Skeletal muscle satellite cell (primary cell): ENCODE results near the gene COX6B2.
A peak's percentile ranks its signal among the peaks of the same experiment; 100 is the strongest.

Source experiments
- H3K27me3 ChIP-seq: 2 replicates; pipeline ENCODE4 v1.7.0; 2013; ENCODE audit warnings: low read length; ENCODE audit not compliant: control insufficient read depth, insufficient read depth
- H3K36me3 ChIP-seq: 2 replicates; pipeline ENCODE4 v1.7.0; 2013; ENCODE audit warnings: mild to moderate bottlenecking, control low read depth, low read length; ENCODE audit not compliant: insufficient read depth
- H3K4me1 ChIP-seq: 2 replicates; pipeline ENCODE4 v1.7.0; 2013; ENCODE audit warnings: low read length; ENCODE audit not compliant: control insufficient read depth, insufficient read depth
- H3K4me2 ChIP-seq: 2 replicates; pipeline ENCODE4 v1.7.0; 2013; ENCODE audit warnings: mild to moderate bottlenecking, low read length
- H3K4me3 ChIP-seq: 2 replicates; pipeline ENCODE4 v1.7.0; 2013; ENCODE audit warnings: low read length
- H3K9ac ChIP-seq: 2 replicates; pipeline ENCODE4 v1.7.0; 2013; ENCODE audit warnings: mild to moderate bottlenecking, low read depth, low read length, moderate library complexity
- H3K9me3 ChIP-seq: replicated peaks from 2 replicates; pipeline ENCODE4 v1.7.0; 2013; ENCODE audit warnings: mild to moderate bottlenecking, control low read depth, low read length

COX6B2 gene

DNA sequence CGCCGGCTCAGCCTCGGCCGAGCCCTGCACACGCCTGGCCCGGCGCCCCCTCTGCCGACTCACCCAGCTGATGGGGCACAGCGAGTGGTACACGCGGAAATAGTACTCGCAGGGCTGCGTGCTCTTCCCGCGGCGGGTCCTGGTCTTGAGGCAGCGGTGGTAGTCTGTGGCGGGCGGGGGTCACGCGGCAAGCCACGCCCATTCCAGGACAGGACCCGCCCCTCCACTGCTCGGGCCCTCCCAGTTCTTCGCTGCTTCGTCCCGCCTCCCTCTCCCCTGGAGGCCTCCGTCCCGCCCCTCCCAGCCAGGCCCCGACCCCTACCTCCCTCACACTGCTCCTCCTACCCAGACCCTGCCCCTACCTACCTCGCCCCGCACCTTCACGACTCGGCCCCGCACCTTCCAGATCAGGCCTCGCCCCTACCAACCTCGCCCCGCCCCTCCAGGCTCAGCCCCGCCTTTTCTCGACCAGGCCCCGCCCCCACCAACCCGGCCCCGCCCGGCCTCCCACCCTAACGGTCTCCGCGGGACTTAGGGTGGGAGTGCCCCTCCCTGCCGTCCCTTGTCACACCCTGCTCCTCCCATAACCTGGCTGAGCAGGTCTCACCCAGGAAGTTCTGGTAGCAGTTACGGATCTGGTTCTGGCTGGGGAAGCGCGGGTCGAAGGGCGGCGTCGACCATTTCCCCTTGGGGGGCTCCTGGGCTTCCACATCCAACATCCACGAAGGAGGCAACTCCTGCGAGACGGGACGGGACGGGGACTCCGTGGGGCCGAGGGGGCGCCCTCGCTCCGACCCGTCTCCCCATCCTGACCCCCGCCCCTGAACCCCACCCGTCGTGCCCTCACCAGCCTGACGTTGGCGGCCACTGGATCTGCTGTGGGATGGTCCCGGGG lies 469 bp downstream of the COX6B2 start:
- peak overlapping the region; percentile 68 for H3K4me3 ChIP-seq
- no peaks in the 10 kb centered on the region for H3K36me3 ChIP-seq
- peak overlapping the region; percentile 89 for H3K4me2 ChIP-seq
- H3K9me3 ChIP-seq = no peaks in the 10 kb centered on the region
- H3K4me1 ChIP-seq = peaks cover 5% of the 10 kb centered on the region
- H3K9ac ChIP-seq = peak overlapping the region; percentile 45
- peaks cover 65% of the 10 kb centered on the region for H3K27me3 ChIP-seq

DNA sequence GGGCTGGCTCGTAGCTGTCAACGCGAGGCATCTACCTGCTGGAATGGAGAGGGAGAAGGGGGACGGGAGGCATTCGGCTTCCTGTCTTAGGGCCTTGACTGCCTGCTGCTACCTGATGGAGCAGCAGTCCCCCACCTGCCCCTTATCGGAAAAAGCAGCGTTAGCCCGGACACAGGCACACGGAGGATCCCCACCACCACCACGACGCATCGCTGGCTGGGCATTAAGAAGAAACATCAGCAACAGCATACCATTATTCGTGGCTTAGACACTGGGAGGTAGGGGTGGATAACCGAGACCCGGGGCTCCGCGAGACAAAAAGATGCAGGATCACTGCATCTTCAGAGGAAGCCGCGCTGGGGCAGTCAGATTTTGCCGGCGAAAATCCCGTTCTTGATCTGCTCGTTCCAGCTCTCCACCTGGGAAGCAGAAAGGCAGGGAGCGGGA lies 1.1 kb downstream of the COX6B2 start:
- H3K4me1 ChIP-seq = peaks cover 5% of the 10 kb centered on the region
- H3K36me3 ChIP-seq = no peaks in the 10 kb centered on the region
- H3K4me3 ChIP-seq = peak overlapping the region; percentile 68
- no peaks in the 10 kb centered on the region for H3K9me3 ChIP-seq
- peak overlapping the region; percentile 89 for H3K4me2 ChIP-seq
- peaks cover 61% of the 10 kb centered on the region for H3K27me3 ChIP-seq
- H3K9ac ChIP-seq = peak overlapping the region; percentile 45

DNA sequence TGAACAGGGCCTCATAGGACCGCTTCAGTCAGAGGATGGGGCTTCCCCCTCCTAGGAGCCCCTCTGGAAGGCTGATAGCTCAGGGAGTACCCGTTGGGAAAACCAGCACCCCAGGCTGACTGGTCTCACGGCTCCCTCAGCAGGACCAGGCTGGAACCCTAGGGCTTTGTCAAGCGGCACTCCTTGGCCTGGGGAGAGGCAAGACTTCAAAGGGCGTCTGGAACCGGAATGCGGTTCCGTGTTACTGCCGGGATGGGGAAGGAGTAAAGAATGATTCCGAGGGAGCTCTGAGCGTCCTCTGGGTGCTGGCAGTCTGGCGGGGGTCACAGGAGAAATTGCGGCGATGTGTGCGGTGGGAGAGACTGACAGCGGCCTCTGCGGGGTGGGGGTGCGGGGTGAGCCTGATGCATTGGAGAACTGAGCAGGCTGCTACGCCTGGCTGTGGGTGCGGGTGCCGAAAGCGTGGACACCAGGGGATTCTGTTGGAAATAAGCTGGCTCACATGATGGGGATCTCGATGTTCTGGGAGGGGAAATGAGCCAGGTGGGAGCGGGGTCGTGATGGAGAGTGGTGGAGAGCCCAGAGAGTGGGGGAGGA lies 1.9 kb downstream of the COX6B2 start:
- H3K4me3 ChIP-seq = no peak overlapping the region
- peaks cover 5% of the 10 kb centered on the region for H3K4me1 ChIP-seq
- H3K9me3 ChIP-seq = no peaks in the 10 kb centered on the region
- H3K4me2 ChIP-seq = no peak overlapping the region
- peaks cover 56% of the 10 kb centered on the region for H3K27me3 ChIP-seq
- H3K9ac ChIP-seq = no peak overlapping the region
- no peaks in the 10 kb centered on the region for H3K36me3 ChIP-seq

DNA sequence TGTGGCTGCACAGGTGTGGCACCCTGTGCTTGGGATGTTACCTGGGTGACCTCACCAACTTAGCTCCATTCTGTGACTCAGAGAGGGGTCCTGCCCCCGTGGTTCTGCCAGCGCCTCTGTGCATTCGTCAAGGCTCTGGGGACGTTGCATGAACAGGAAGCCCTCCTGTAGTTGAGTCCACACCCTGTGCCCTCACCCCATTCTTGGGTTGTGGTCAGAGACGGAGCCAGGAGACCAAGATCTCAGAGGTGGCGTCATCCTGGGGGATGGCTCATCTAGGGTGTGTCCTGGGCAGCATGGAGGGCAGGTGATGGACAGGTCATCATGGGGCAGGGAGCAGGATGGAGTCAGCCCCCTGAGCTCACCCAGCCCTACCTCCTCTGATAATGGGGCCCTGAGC lies 2.5 kb downstream of the COX6B2 start:
- H3K4me2 ChIP-seq = no peak overlapping the region
- H3K4me3 ChIP-seq = no peak overlapping the region
- peaks cover 5% of the 10 kb centered on the region for H3K4me1 ChIP-seq
- no peaks in the 10 kb centered on the region for H3K36me3 ChIP-seq
- no peaks in the 10 kb centered on the region for H3K9me3 ChIP-seq
- no peak overlapping the region for H3K9ac ChIP-seq
- peaks cover 51% of the 10 kb centered on the region for H3K27me3 ChIP-seq

DNA sequence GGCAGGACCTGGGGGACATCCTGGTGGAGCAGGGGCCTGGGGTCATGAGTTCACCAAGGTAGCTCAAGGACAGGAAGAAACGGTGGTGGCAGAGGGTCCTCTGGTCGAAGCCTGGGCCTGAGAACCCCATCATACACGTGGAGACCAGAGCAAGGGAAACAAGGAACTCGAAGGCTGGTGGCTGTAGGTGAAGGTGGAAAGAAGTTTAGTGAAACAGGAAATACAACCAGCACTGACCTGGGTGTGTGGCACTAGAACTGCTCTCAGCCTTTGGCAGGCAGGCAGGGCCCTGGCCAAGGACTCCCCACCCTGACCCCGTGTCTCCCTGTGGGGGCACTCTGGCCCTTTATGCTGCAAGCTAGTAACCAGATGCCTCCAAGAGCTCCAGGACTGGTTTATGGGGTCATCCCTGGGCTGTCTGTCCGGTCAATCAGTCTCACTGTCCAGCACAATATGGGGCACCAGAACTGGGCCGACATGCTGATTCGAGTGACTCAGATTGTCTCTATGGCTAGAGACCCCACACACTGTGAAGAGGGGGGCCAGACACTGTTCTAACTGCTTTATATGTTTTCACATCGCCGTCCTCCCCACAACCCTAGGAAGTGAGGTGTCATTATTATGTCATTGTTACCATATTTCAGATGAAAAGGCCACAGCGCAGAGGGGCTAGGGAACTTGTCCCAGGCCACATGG lies 3.8 kb downstream of the COX6B2 start:
- H3K9ac ChIP-seq = no peak overlapping the region
- no peaks in the 10 kb centered on the region for H3K9me3 ChIP-seq
- no peaks in the 10 kb centered on the region for H3K36me3 ChIP-seq
- no peak overlapping the region for H3K4me3 ChIP-seq
- H3K4me2 ChIP-seq = no peak overlapping the region
- peaks cover 39% of the 10 kb centered on the region for H3K27me3 ChIP-seq
- H3K4me1 ChIP-seq = peaks cover 11% of the 10 kb centered on the region

DNA sequence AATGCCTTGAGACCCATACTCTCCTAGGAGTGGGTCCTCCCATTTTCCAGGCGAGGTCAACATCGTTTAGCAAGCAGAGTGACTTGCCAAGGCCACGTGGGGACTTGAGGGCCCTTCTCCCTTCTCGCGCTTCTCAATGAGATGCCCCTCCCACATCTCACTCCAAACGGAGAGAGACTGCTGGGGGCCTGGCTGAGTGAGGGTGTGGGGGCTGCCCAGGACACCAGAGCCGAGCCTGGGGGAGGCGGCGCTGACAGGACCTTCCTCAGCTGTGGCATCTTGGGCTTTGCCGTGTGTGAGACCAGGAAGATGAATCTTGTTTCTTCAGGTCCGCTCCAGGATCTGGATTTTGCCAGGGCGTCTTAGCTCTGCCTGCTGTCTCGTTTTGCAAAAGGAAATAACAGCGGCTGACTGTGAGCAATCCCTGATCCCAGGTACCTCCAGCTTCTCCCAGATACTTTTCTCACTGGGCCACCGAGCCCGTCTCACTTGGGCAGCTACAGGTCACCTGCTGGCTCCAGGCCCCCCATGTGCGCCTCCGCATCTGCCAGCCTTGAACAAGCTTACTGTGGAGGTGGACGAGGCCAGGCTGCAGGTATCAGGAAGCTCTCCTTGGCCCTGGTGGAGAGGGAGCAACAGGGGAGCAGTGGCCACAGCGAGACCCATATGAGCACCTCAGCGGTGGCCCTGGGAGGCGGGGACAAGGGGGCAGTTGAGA lies 6.0 kb downstream of the COX6B2 start:
- H3K4me3 ChIP-seq = no peak overlapping the region
- no peaks in the 10 kb centered on the region for H3K9me3 ChIP-seq
- peaks cover 26% of the 10 kb centered on the region for H3K27me3 ChIP-seq
- H3K4me1 ChIP-seq = peaks cover 24% of the 10 kb centered on the region
- no peak overlapping the region for H3K4me2 ChIP-seq
- no peaks in the 10 kb centered on the region for H3K36me3 ChIP-seq
- H3K9ac ChIP-seq = no peak overlapping the region

DNA sequence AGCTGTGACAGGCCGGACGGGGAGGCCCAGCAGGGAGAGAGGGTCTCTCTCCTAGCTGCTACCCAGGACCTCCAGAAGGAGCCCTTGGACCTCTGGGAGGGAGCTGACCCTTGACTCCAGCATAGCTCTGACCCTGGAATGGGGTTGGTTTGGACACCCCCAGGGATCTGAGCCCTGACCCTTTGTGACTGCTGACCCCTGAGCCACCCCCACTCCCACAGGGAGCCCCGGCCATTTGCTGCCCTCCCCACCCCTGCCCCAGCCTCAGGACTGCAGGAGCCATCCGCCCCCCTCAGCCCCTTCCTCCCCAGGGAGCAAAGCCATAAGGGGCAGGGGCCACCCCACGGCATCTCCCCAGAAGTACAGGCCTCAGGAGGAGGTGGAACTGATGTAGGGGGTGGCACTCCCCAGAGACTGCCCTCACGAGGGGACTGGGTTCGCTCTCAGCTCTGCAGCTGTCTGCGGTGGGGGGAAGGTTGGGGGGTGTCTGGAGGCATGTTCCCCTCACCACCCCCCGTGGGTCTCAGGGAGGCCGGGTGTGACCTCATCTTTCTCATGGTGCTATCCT lies 7.0 kb downstream of the COX6B2 start:
- no peaks in the 10 kb centered on the region for H3K9me3 ChIP-seq
- no peaks in the 10 kb centered on the region for H3K36me3 ChIP-seq
- H3K9ac ChIP-seq = no peak overlapping the region
- peaks cover 17% of the 10 kb centered on the region for H3K27me3 ChIP-seq
- no peak overlapping the region for H3K4me3 ChIP-seq
- H3K4me1 ChIP-seq = peaks cover 22% of the 10 kb centered on the region
- H3K4me2 ChIP-seq = no peak overlapping the region

DNA sequence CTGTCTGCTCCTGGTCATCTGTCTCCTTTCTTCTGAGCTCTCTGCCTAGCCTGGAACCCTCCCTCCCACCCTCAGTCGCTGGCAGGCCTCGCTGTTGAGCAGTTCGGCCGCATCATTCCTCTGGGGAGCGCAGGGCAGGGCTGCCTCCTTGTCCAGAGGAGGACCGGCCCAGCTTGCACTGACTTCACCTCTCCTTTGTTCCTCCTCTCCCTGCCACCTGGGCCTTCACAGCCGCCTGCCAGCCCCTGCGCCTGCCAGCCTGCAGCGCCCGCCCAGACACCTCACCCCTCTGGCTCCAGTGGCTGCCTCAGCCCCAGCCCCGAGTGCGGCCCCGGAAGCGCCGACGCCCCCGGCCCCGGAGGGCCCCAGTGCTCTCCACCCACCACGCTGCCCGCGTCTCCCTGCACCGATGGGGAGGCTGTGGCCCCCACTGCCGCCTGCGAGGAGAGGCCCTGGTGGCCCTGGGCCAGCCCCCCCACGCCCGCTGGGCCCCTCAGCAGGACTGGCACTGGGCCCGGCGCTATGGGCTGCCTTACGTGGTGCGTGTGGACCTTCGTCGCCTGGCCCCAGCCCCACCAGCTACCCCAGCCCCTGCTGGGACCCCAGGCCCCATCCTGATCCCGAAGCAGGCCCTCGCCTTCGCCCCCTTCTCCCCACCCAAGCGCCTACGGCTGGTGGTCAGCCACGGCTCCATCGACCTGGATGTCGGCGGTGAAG lies 7.6 kb downstream of the COX6B2 start:
- Histone ChIP-seq H3K27me3 (peaks cover 10% of the 10 kb centered on the region), H3K9ac (no peak overlapping the region), H3K4me2 (no peak overlapping the region), H3K9me3 (no peaks in the 10 kb centered on the region), H3K4me1 (peaks cover 22% of the 10 kb centered on the region), H3K4me3 (no peak overlapping the region), H3K36me3 (no peaks in the 10 kb centered on the region)

DNA sequence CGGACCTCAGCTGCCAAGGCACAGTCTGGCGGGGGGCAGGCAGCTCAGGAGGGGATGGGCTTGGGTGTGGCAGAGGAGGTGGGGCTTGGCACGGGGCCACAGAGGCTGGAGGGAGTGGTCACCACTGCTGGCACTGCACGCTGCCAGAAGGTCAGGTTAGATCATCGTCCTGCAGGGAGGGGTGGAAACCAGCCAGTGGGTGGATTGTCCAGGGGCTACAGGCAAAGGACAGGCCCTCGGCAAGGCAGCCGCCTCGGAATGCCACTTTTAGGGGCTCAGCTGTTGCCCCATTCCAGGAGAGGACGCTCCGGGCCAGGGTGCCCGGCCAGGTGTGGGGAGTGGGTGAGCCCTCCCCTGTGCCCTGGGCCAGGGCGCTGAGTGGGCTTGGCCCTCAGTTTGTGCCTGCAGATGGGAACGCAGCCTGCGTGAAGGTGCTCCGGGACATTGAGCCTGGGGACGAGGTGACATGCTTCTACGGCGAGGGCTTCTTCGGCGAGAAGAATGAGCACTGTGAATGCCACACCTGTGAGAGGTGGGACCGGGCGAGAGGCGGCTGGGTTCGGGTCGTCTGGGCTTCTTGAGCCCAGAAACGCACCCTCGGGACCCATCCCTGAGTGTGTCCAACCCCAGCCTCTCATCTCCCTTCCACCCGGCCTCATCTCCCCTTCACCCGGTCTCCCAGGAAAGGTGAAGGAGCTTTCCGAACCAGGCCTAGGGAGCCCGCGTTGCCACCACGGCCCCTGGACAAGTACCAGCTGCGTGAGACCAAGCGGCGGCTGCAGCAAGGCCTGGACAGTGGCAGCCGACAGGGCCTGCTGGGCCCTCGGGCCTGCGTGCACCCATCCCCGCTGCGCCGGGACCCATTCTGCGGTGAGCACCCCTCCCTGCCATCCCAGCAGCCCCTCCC lies 8.4 kb downstream of the COX6B2 start:
- Histone ChIP-seq H3K9ac (no peak overlapping the region), H3K4me1 (peaks cover 26% of the 10 kb centered on the region), H3K9me3 (no peaks in the 10 kb centered on the region), H3K4me2 (peak overlapping the region; percentile 26), H3K36me3 (no peaks in the 10 kb centered on the region), H3K27me3 (peaks cover 3% of the 10 kb centered on the region), H3K4me3 (no peak overlapping the region)
